NT2/D1 (cell line): ENCODE results near the gene CREG2.

ENCODE experiments used
- DNase-seq: peaks from one replicate; pipeline ENCODE4 v3.0.0-alpha.2; 2011; ENCODE audit warnings: low read depth, low spot score
- H3K27me3 ChIP-seq: 2 replicates; pipeline ENCODE4 v1.6.0; 2011; ENCODE audit warnings: mild to moderate bottlenecking; ENCODE audit not compliant: insufficient read length, insufficient read depth
- H3K36me3 ChIP-seq: 2 replicates; pipeline ENCODE4 v1.6.1; 2011; ENCODE audit warnings: mild to moderate bottlenecking, low read length, mixed read lengths; ENCODE audit not compliant: insufficient read depth, insufficient read length
- H3K4me1 ChIP-seq: 2 replicates; pipeline ENCODE4 v1.5.1; 2011; ENCODE audit not compliant: insufficient read depth, insufficient read length
- H3K4me3 ChIP-seq: 2 replicates; pipeline ENCODE4 v1.5.1; 2011; ENCODE audit warnings: low read depth; ENCODE audit not compliant: insufficient read length
- H3K9ac ChIP-seq: 2 replicates; pipeline ENCODE4 v1.6.0; 2011; ENCODE audit warnings: low read depth; ENCODE audit not compliant: insufficient read length
- H3K9me3 ChIP-seq: 2 replicates; pipeline ENCODE4 v1.5.1; 2011; ENCODE audit warnings: mild to moderate bottlenecking, low read length; ENCODE audit not compliant: insufficient read depth
- SUZ12 ChIP-seq: IDR thresholded peaks from 2 replicates; pipeline ENCODE4 v1.6.1; 2011; ENCODE audit not compliant: insufficient read length, insufficient read depth; ENCODE audit errors: extremely low read depth
- YY1 ChIP-seq: IDR thresholded peaks from 2 replicates; pipeline ENCODE4 v1.6.1; 2011; ENCODE audit not compliant: insufficient read length, insufficient read depth
- ZNF274 ChIP-seq: IDR thresholded peaks from 2 replicates; pipeline ENCODE4 v1.6.1; 2011; ENCODE audit warnings: mild to moderate bottlenecking, low read depth, low read length

CREG2 gene

DNA sequence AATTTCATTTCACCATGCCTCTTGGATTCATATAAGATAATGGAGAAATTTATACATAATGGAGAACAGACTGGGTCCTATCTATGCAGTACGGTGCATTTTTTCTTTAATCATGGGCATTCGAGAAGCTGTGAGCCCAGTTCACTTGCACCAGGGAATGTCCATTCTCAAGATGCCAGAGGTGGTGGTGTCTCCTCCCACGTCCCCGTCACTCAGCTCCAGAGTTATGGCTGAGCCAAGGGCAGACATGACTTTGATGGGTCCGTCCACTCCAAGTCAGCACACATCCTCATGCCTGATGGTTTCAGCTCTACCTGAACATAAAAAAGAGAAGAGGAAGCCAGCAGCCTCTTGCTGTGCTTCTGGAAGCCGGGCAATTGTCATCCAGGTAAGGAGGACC is 42.1 kb upstream of the CREG2 start:
- Histone ChIP-seq H3K4me3 (no peak overlapping the region), H3K27me3 (no peaks in the 10 kb centered on the region), H3K4me1 (peaks cover 4% of the 10 kb centered on the region), H3K9me3 (no peaks in the 10 kb centered on the region), H3K36me3 (no peaks in the 10 kb centered on the region), H3K9ac (no peak overlapping the region)
- DNase-seq = no peak
- TF ChIP-seq YY1 (no peak), SUZ12 (no peak)

DNA sequence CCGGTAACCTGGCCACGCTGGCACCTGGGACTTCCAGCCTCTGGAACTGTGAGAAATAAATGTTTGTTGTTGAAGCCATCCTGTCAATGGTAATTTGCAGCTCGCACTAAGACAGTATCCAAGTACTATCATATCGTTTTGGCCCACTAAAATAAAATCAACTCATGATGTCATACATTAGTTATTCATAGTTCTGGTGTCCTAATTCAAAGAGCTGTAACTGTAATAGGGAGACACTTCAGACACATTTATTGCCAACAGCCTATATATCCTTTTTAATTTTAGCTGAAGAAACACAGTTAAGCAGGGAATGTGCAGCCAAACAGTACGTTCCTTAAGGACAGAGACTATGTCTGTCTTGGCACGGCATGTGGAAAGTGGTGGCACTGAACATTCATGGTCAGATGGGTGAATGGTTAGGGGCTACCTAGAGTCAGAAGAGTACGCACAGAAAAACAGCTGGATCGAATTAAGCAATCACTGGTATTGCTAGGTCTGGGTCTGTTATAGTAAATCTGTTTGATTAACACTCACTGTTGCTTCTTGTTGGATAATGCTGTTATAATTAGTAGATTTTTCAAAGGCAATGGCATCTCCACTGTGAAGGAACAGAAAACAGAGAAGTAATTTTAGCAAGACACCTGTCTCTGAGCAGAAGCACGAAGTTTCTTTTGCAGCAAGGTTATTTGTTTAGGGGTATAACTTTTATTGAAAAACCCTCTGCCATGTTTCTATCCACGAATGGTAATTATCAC is 41.3 kb upstream of the CREG2 start:
- Histone ChIP-seq H3K9me3 (peaks cover 5% of the 10 kb centered on the region; the same call in 1 of the 2 replicates), H3K4me3 (no peak overlapping the region), H3K9ac (no peak overlapping the region), H3K36me3 (no peaks in the 10 kb centered on the region), H3K4me1 (peaks cover 2% of the 10 kb centered on the region), H3K27me3 (no peaks in the 10 kb centered on the region)
- DNase-seq = no peak
- TF ChIP-seq ZNF274 = no peak

DNA sequence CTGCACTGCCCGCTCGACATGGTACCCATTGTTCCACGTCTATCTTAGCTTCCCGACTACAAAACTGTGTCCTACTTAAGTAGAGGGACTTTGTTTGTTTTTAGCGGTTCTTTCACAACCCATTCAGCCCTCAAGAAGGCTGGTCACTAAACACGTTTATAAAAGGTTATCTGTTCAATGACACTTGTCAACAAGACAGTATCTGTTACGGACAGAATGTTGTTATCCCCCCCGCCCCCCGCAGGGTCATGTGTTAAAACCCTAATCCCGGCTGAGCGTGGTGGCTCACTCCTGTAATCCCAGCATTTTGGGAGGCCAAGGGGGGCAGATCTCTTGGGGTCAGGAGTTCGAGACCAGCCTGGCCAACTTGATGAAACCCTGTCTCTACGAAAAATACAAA is 40.4 kb upstream of the CREG2 start:
- DNase-seq = no peak
- Histone ChIP-seq H3K4me3 (no peak overlapping the region), H3K9me3 (peaks cover 8% of the 10 kb centered on the region; the same call in 1 of the 2 replicates), H3K4me1 (peaks cover 2% of the 10 kb centered on the region), H3K27me3 (no peaks in the 10 kb centered on the region), H3K9ac (no peak overlapping the region), H3K36me3 (no peaks in the 10 kb centered on the region)
- TF ChIP-seq SUZ12 = no peak
- no peak for TF ChIP-seq YY1
- TF ChIP-seq ZNF274 = no peak

DNA sequence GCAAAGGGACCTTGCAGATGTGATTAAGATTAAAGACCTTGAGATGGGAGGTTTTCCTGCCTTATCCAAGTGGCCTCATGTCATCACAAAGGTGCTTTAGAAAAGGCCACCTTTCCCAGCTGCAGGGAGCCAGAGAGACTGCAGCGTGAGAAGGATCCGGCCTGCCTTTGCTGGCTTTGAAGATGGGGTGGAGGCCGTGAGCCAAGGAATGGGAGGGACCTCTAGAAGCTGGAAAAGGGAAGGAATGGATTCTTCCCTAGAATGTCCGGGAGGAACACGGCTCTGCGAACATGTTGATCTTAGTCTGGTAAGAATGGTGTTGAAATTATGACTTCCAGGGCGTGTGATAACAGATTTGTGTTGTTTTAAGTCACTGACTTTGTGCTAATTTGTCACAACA is 39.9 kb upstream of the CREG2 start:
- H3K9ac ChIP-seq = no peak overlapping the region
- no peak for DNase-seq

DNA sequence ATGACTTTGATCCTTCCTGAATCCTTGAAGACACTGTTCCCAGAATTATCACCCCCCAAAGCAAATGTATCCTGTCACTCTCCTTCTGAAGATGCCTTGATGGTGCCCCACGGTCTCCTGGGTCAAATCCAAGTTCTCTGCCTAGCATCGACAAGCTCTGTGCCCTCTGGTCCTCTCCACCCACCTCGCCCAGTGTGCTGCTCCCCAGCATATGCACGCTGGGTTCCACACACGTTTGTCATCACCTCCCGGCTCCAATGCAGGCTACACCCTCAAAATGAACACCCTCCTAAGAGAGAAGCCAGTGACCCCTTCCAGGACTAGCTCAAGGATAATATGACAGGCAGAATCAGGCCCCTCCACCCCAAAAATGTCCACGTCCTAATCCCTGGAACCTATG is 39.5 kb upstream of the CREG2 start:
- Histone ChIP-seq H3K27me3 (no peaks in the 10 kb centered on the region), H3K9ac (no peak overlapping the region), H3K36me3 (no peaks in the 10 kb centered on the region), H3K4me1 (no peaks in the 10 kb centered on the region), H3K9me3 (peaks cover 8% of the 10 kb centered on the region; the same call in 1 of the 2 replicates), H3K4me3 (no peak overlapping the region)
- no peak for DNase-seq
- TF ChIP-seq ZNF274 (no peak), YY1 (no peak), SUZ12 (no peak)

More for the DNA sequence above, 39.9 kb upstream of the CREG2 start:
- H3K9me3 ChIP-seq = peaks cover 8% of the 10 kb centered on the region; the same call in 1 of the 2 replicates
- no peak overlapping the region for H3K4me3 ChIP-seq
- TF ChIP-seq ZNF274 (no peak), YY1 (no peak), SUZ12 (no peak)
- H3K4me1 ChIP-seq = peaks cover under 1% of the 10 kb centered on the region
- no peaks in the 10 kb centered on the region for H3K27me3 ChIP-seq
- H3K36me3 ChIP-seq = no peaks in the 10 kb centered on the region

DNA sequence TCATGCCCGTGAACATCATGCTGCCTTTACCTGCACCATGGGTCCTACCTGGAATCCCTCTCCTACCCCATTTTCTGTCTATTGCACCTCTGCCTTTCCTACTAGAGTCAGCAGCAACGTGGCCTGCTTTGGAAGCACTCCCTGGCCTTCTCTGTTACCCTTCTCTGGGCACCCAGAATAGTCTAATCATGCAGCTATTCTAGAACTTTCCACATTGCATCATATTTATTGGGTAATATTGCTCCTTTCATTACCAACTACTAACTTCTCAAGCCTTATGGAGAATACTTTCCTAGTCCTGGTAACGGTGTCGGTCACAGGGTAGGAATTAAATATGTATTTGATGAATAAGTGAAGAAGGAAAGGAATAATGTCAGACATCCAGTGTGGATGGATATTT is 33.3 kb upstream of the CREG2 start:
- TF ChIP-seq YY1 (no peak), ZNF274 (no peak), SUZ12 (no peak)
- Histone ChIP-seq H3K36me3 (no peaks in the 10 kb centered on the region), H3K27me3 (no peaks in the 10 kb centered on the region), H3K4me1 (no peaks in the 10 kb centered on the region), H3K9me3 (peaks cover 8% of the 10 kb centered on the region; the same call in 1 of the 2 replicates), H3K9ac (no peak overlapping the region), H3K4me3 (no peak overlapping the region)
- no peak for DNase-seq

DNA sequence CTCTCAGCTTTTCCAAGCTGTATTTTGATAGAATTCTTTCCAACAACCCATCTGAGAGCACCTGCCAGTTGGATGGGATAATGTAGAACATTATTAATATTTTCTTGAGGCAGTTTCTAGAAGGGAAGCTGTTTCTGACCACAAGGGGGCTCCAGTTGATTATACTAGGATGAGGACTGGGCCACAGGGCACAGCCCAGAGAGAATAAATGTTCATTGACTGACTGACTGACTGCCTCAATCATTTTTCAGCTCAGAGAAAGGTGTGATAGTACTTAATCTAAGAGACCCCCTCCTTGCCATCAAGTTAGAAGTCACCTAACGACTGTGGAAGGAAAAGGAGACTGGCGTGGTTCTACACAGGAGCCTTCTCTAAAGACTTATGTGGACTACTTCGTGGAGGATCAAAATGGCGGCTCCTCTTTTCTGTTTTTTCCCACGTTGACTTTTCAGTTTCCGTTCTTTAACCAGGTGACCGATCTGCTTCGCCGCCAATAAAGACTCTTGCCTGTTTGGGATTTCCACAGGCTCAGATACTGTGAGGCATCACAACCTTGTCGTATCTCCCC is 31.9 kb upstream of the CREG2 start:
- TF ChIP-seq SUZ12 = no peak
- no peak for TF ChIP-seq ZNF274
- TF ChIP-seq YY1 = no peak
- DNase-seq = peak; percentile 56
- Histone ChIP-seq H3K27me3 (no peaks in the 10 kb centered on the region), H3K36me3 (no peaks in the 10 kb centered on the region), H3K9ac (no peak overlapping the region), H3K9me3 (peaks cover 8% of the 10 kb centered on the region; the same call in 1 of the 2 replicates), H3K4me1 (no peaks in the 10 kb centered on the region), H3K4me3 (no peak overlapping the region)
